HL-60 (cell line): ENCODE data around the gene TMEM184A.

Source experiments
- DNase-seq, 2 experiments: peaks; one replicate each; pipeline ENCODE4 v3.0.0-alpha.2; 2010 to 2020; ENCODE audit warnings: low read depth in 1 of 2, low spot score in 1 of 2
- H3K27ac ChIP-seq: fragments of 250-450 bp; sonication (Bioruptor Pico); replicated peaks from 2 replicates; pipeline ENCODE4 v1.5.1; 2020; ENCODE audit warnings: mild to moderate bottlenecking, moderate library complexity
- H3K27me3 ChIP-seq: fragments of 250-450 bp; sonication (Bioruptor Pico); 2 replicates; pipeline ENCODE4 v1.5.1; 2021; ENCODE audit warnings: mild to moderate bottlenecking, moderate library complexity; ENCODE audit not compliant: insufficient read depth, poor library complexity, severe bottlenecking
- H3K4me3 ChIP-seq: replicated peaks from 2 replicates; pipeline ENCODE4 v1.5.1; 2011; ENCODE audit warnings: mild to moderate bottlenecking, control low read depth, low read length; ENCODE audit not compliant: insufficient read depth
- CTCF ChIP-seq: IDR thresholded peaks from one replicate; pipeline ENCODE4 v1.5.1; 2011; ENCODE audit warnings: low read length, control low read depth, inconsistent platforms; ENCODE audit not compliant: insufficient read depth
- GABPA ChIP-seq: IDR thresholded peaks from 2 replicates; pipeline ENCODE4 v1.6.1; 2012; ENCODE audit warnings: low read depth
- POLR2AphosphoS5 ChIP-seq: IDR thresholded peaks from 2 replicates; pipeline ENCODE4 v1.6.1; 2012; ENCODE audit warnings: low read depth
- REST ChIP-seq: IDR thresholded peaks from 2 replicates; pipeline ENCODE4 v1.6.1; 2012; ENCODE audit warnings: low read depth; ENCODE audit not compliant: insufficient replicate concordance
- SPI1 ChIP-seq: IDR thresholded peaks from 2 replicates; pipeline ENCODE4 v1.6.1; 2012; ENCODE audit warnings: low read depth, mild to moderate bottlenecking, borderline replicate concordance

The TMEM184A gene

GRCh38 chr7:1538544-1539180, 17.3 kb downstream of the TMEM184A start:
- no peak for DNase-seq
- no peak for TF ChIP-seq CTCF
- TF ChIP-seq GABPA = no peak
- TF ChIP-seq REST = no peak
- TF ChIP-seq SPI1 = no peak
- no peak for TF ChIP-seq POLR2AphosphoS5
- Histone ChIP-seq H3K4me3 (no peak overlapping the region), H3K27ac (no peak overlapping the region), H3K27me3 (no peaks in the 10 kb centered on the region)

GRCh38 chr7:1537535-1538412, 18.2 kb downstream of the TMEM184A start:
- TF ChIP-seq POLR2AphosphoS5 = no peak
- TF ChIP-seq GABPA = no peak
- TF ChIP-seq CTCF = no peak
- no peak for TF ChIP-seq SPI1
- TF ChIP-seq REST = no peak
- H3K27me3 ChIP-seq = no peaks in the 10 kb centered on the region
- no peak overlapping the region for H3K27ac ChIP-seq
- peak in 1 of 2 experiments; percentile 52 for DNase-seq
- no peak overlapping the region for H3K4me3 ChIP-seq

GRCh38 chr7:1536743-1537534, 19.1 kb downstream of the TMEM184A start:
- H3K27me3 ChIP-seq = no peaks in the 10 kb centered on the region
- no peak overlapping the region for H3K4me3 ChIP-seq
- no peak overlapping the region for H3K27ac ChIP-seq
- DNase-seq = no peak
- TF ChIP-seq POLR2AphosphoS5 = no peak
- no peak for TF ChIP-seq REST
- no peak for TF ChIP-seq CTCF
- no peak for TF ChIP-seq SPI1
